NCI-H2196 (cell line): Measurements from ENCODE around the gene KRT17.
"Not testable (repeated sequence)": the region's sequence is repeated elsewhere in the genome, so short reads cannot be mapped to it uniquely, and the experiment has no call there.

Source experiments
- DNase-seq: peaks from one replicate; lab custom pipeline; 2025; ENCODE audit not compliant: unreplicated experiment; lab: John Stamatoyannopoulos, UW

The KRT17 gene

DNA sequence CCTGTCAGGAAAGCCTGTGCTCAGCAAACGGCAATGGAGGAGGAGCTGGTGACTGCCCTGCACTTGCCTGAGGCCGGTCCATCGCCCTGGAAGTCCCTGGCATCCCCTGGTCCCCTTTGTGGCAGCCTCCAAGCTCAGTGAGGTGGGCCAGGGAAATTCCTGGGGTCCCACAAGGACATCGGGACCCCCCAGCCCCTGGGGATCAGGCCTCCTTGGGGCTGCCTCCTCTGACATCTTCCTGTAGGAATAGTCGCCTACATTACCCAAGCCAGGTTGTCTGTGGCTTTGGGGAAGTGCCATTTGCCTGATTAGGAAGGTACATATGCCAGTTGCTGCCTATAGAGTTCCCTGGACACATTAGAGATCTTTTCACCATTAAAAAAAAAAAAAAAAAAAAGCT, 45.4 kb downstream of the KRT17 start:
- DNase-seq = no peak

GRCh38 chr17:41578538-41578937, 45.8 kb downstream of the KRT17 start:
- no peak for DNase-seq

GRCh38 chr17:41576740-41577139, 47.6 kb downstream of the KRT17 start:
- not testable (repeated sequence) for DNase-seq

- DNase-seq = no peak
Measured at GRCh38 chr17:41575336-41575735, 49.0 kb downstream of the KRT17 start.

DNA sequence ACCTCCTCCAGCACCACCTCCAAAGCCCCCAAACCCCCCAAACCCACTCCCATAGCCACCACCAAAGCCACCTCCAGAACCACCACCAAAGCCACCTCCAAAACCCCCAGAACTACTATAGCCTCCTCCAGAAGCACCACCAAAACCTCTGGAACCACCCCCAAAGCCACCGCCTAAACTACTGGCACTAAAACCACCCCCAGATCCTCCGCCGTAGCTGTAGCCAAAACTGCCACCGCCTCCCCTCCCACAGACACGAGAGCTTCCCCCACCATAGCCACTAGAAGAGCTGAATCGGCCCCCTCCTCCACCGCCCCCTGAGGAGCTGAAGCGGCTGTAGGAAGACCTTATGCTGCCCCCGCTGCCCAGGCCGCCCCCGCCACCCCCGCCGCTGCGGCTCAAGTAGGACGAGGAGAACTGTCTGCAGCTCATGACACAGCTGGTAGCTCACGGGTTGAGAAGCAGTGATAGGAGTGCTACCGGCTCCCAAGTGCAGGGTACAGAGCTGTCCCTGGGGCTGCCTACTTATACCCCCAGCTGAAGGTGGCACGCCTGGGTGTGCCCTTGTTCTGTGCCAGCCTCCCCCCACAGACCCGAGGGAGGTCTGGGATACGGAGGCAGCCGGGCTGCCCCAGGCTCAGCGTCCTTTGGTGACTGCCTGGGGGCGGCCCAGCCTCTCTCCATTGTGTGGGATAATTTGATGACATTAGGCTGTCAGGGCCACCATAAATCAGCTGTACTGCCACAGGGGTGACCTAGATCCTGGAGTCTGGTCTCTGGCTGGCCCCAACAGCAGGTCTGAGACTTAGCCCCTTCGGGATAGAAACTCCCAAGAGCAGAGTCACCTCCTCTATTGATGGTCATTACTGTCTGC, 52.6 kb downstream of the KRT17 start, which contains the start of gene KRT9:
TSS of gene KRT9 (minus strand) at position 499 of the 874 bp plus-strand sequence. CDS start at position 432, 67 bp downstream.
- DNase-seq = no peak
